ENCODE data around the gene ATP6V0B.

ATP6V0B gene

GRCh38 chr1:43999455-43999854 is 24.7 kb downstream of the ATP6V0B start:
- H3K27ac ChIP-seq: no peak overlapping the region
- TF ChIP-seq CTCF (IDR thresholded peaks at IDR 0.05) (no peak), ZFX (IDR thresholded peaks at IDR 0.05; ENCODE audit: borderline replicate concordance) (no peak)

- H3K27ac ChIP-seq: no peak overlapping the region
- TF ChIP-seq ZFX (IDR thresholded peaks at IDR 0.05; ENCODE audit: borderline replicate concordance): no peak
- TF ChIP-seq CTCF (IDR thresholded peaks at IDR 0.05): no peak
These were observed 25.4 kb downstream of the ATP6V0B start for GRCh38 chr1:44000122-44000665.

- TF ChIP-seq CTCF (IDR thresholded peaks at IDR 0.05) (no peak), ZFX (IDR thresholded peaks at IDR 0.05; ENCODE audit: borderline replicate concordance) (no peak)
These were observed 27.4 kb downstream of the ATP6V0B start for GRCh38 chr1:44002165-44002564.

GRCh38 chr1:44002606-44003157 is 27.9 kb downstream of the ATP6V0B start:
- H3K27ac ChIP-seq: no peak overlapping the region
- no peak for TF ChIP-seq ZFX (IDR thresholded peaks at IDR 0.05; ENCODE audit: borderline replicate concordance)
- no peak for TF ChIP-seq CTCF (IDR thresholded peaks at IDR 0.05)

More at GRCh38 chr1:44002165-44002564, 27.4 kb downstream of the ATP6V0B start:
- no peak overlapping the region for H3K27ac ChIP-seq

GRCh38 chr1:44008259-44008658 is 33.5 kb downstream of the ATP6V0B start:
- H3K27ac ChIP-seq: no peak overlapping the region
- TF ChIP-seq CTCF (IDR thresholded peaks at IDR 0.05) (no peak), ZFX (IDR thresholded peaks at IDR 0.05; ENCODE audit: borderline replicate concordance) (no peak)

- H3K27ac ChIP-seq: no peak overlapping the region
- TF ChIP-seq ZFX (IDR thresholded peaks at IDR 0.05; ENCODE audit: borderline replicate concordance) (no peak), CTCF (IDR thresholded peaks at IDR 0.05) (no peak)
These were observed 36.2 kb downstream of the ATP6V0B start for GRCh38 chr1:44010935-44011471.

- H3K27ac ChIP-seq: no peak overlapping the region
- TF ChIP-seq CTCF (IDR thresholded peaks at IDR 0.05) (no peak), ZFX (IDR thresholded peaks at IDR 0.05; ENCODE audit: borderline replicate concordance) (no peak)
These were observed 37.6 kb downstream of the ATP6V0B start for GRCh38 chr1:44012404-44012803.

Data from 22Rv1 (cell line).